ENCODE results near the gene RSPRY1.

DNA sequence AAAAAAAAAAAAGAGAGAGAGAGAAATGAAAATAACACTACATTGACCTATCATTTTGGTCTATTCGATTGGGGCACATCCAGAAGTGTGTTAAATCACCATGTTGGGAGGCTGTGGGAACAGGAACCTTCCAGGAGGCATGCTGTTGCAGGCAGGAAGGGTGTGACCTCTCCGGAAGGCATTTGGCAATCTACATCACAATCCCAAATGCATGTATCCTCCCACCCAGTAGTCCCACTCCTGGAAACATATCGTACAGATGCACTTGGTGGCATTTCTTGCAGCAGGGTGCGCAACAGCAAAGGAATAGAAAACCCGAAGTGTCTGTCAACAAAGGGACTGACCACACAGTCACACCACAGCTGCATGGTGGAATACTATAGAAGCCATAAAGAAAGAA lies 90.5 kb downstream of the RSPRY1 start:
- TF ChIP-seq POLR2A (IDR thresholded peaks at IDR 0.05; ENCODE audit: low read depth, low read length), result no peak
- TF ChIP-seq, protein P1, sequence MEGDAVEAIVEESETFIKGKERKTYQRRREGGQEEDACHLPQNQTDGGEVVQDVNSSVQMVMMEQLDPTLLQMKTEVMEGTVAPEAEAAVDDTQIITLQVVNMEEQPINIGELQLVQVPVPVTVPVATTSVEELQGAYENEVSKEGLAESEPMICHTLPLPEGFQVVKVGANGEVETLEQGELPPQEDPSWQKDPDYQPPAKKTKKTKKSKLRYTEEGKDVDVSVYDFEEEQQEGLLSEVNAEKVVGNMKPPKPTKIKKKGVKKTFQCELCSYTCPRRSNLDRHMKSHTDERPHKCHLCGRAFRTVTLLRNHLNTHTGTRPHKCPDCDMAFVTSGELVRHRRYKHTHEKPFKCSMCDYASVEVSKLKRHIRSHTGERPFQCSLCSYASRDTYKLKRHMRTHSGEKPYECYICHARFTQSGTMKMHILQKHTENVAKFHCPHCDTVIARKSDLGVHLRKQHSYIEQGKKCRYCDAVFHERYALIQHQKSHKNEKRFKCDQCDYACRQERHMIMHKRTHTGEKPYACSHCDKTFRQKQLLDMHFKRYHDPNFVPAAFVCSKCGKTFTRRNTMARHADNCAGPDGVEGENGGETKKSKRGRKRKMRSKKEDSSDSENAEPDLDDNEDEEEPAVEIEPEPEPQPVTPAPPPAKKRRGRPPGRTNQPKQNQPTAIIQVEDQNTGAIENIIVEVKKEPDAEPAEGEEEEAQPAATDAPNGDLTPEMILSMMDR (conservative IDR thresholded peaks at IDR 0.05; ENCODE audit: low read depth, low read length), result no peak
- no peak for TF ChIP-seq RCOR1 (IDR thresholded peaks at IDR 0.05; ENCODE audit: insufficient replicate concordance, low read length)
- TF ChIP-seq MXI1 (IDR thresholded peaks at IDR 0.05; ENCODE audit: borderline replicate concordance, low read depth, low read length), result no peak
